GM23338 (cell line): ENCODE measurements around the gene PACS1.

Experiments
- CTCF ChIP-seq, 2 experiments: fragments of 200-600 bp in 1 of 2; sonication (generic) in 1 of 2; conservative IDR thresholded peaks; 2 replicates each; pipeline versions ENCODE4 v1.5.1 to v1.6.1; 2016 to 2017; ENCODE audit warnings: antibody characterized with exemption in 2 of 2, low read depth in 2 of 2, mild to moderate bottlenecking in 2 of 2, moderate library complexity in 1 of 2
- EZH2 ChIP-seq: fragments of 200-600 bp; sonication (generic); IDR thresholded peaks from one replicate; pipeline ENCODE4 v1.8.0; 2017; ENCODE audit warnings: antibody characterized with exemption, mild to moderate bottlenecking, low read depth; ENCODE audit not compliant: unreplicated experiment

DNA sequence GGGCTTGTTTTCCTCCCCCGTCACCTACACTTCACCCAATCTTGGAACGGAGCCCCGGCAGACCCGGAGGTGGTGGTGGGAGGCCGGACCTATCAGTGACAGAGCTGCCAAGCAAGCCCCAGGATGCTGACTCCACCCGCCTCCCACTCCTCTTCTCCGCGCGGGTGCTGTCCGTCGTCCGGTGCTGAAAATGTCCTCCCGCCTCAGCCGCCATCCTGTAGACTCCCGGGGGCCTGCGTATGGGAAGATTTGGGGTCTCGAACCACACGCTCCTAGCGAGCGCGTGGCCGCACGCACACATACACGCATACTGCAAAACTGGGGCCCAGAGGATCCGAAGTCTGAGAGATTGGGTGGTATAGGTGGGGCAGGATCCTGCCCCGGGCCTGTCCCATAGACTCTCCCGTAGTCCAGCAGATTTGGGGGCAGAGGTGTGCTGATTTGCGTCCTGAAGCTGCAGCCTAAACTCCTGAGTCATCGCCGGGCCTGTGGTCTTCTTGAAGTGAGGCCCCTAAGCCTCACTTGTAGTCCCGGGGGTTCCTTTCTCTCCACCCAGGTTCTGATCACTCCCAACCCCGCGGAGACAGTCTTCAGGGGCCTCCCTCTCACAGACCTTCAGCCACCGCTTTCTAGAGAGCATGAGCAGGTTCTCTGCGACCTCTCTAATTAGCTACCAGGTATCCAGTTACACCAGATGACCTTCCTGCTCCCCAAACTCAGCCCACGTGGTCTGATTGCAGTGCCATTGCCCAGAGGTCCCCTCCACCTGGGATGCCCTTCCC, 219.7 kb downstream of the PACS1 start:
- no peak for TF ChIP-seq CTCF (conservative IDR thresholded peaks at IDR 0.05; ENCODE audit: low read depth in 2 of 2)
- no peak for TF ChIP-seq EZH2
